Glomerular visceral epithelial cell (primary cell): ENCODE measurements around the gene TSPAN18.
"Not testable (repeated sequence)": the region's sequence is repeated elsewhere in the genome, so short reads cannot be mapped to it uniquely, and the experiment has no call there.

ENCODE experiments used
- DNase-seq: peaks from one replicate; pipeline ENCODE4 v3.0.0-alpha.2; 2016; ENCODE audit errors: extremely low spot score

The TSPAN18 gene

DNA sequence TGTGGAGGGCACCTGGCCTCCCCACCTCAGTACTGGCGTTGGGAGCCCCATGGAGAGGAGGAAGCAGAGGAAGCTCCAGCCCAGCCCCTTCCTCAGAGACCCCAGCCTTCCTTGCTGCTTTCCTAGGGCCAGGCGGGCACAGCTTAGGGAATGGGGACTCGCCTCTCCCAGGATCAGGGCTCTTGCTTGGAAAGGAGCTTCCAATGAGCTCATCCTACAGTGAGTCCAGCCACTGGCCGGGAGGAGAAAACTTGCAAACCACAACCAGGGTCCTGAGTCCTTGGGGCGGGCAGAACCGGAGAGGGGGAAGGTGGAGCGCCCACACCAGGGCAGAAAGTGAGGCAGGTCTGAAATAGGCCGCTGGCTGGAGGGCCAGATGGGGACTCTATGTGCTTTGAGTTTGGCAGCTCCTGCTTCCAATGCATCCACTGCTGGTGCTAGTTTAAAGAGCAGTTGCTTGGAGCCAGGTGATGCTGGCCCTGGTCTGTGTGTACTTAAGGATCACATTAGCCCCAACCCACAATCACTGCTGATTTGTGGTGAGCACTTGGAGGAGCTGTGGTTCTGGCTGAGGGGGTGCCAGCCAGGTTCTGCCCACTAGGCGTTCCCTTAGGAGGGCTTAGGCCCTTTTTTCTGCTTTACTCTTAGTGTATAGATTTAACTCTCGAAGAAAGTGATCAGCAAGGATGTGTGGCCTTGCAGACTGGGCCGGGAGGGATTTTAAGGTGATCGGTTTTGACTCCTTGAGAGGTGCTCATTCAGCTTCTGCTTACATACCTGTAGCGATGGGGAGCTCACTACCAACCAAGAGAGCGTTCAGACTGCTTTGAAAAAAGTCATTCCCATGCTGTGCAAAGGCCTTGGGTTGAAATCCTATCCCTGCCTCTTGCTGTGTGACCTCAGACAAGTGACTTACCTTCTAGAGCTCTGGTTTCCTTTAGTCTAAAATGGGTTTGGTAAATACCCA is 142.0 kb downstream of the TSPAN18 start:
- DNase-seq, result peak; percentile 35

DNA sequence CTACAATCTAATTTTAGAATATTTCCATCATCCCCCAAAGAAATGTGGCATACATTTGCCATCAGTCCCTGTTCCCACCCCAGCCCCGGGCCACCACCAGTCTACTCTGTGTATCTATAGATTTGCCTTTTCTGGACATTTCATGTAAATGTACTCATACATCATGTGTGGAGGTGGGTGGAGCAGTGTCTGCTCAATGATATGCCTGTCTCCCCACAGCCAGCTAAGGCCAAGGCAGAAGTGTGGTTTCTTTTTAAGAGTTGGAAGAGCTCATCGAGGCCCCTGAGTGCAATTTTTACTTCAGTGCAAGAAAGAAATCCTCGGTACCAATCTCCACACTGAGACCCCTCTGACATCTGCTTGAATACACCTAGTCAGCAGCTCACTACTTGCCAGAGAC is 143.4 kb downstream of the TSPAN18 start:
- DNase-seq, result no peak

DNA sequence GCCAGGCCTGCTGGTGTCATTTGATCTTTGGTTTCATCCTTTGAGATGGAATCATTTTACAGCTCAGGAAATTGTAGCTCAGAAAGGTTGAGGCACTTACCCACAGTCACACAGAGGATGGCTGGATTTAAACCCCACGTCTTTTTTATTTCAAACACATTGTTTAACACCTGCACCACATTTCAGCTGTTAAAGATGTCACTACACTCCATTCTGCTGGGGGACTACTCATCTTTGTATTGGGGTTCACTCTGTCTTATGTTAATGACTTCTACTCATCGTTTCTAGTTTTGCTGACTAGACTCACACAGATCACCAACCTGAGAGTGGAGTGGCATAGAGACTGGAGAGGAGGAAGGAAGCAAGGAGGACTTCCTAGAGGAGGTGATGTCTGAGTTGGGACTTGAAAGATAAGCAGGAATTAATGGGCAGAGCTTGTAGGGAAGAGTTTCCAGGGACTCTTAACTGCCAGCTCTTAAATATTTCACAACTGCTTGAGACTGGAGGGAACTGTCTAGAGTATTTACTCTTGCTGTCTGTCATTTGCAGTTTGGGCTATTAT is 143.9 kb downstream of the TSPAN18 start:
- DNase-seq, result no peak

DNA sequence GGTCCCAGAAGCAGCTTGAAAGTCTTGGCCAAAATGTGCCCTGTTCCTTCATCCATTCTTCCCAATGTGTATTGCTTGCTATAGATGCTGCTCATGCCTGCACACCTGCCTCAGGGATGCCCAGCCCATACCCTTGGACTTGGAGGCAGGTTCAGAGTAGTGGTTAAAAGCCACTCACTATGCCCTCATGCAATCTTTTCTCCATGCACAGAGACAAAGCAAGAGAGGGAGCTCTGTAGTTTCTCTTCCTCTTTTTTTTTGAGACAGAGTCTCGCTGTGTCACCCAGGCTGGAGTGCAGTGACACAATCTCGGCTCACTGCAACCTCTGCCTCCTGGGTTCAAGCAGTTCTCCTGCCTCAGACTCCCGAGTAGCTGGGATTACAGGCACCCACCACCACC is 144.9 kb downstream of the TSPAN18 start:
- not testable (repeated sequence) for DNase-seq

DNA sequence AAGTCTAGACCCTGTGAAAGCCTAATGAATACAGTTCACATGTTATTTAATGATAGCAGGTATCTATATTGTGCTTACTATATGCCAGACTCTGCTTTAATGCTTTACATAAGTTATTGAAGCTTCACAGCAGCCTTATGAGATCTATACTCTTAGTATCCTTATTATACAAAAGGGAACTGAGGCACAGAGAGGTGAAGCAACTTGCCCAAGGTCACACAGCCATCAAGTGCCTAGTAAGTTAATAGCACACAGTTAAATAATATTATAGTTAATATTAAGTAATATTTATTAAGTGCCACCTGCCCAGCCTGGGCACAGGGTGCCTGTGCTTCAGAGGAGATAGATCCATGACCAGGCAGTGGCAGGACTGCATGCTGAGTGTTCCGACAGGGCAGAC is 145.8 kb downstream of the TSPAN18 start:
- DNase-seq, result no peak

DNA sequence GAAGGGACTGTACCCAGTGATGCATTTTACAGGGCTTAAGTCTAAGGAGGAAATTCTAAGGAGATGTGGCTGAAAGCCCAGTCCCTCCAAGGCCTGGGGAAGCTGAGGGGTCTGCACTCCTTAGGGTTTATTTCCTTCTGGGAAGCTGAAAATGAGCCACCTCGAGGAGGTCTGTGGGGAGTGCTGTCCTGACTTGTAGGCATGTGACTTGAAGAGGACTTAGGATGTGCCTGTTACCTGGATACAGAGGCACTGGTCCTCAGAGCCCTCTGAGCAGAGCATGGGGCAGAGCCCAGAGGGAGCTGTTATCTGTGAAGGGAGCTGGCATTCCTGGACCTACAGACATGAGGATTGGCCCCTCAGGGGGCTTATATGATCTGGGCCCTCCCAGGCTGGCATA is 146.8 kb downstream of the TSPAN18 start:
- no peak for DNase-seq

DNA sequence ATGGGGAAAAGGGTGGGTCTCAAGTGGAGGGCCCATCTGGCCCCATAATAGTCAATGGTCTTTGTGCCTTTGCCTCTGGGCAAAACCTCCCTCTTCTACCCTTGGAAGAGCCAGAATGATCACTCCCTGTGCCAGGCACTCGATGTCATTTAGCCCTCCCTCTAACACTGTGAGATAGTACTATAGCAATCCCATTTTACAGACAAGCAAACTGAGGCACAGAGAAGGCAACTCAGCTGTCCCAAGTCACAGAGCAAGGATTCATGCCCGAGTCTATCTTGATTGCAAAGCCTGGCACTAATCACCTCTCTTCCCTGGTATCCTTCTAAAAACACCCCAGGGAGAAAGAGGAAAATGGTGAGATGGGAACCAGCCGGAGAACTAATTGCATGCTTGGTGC is 147.5 kb downstream of the TSPAN18 start:
- no peak for DNase-seq

DNA sequence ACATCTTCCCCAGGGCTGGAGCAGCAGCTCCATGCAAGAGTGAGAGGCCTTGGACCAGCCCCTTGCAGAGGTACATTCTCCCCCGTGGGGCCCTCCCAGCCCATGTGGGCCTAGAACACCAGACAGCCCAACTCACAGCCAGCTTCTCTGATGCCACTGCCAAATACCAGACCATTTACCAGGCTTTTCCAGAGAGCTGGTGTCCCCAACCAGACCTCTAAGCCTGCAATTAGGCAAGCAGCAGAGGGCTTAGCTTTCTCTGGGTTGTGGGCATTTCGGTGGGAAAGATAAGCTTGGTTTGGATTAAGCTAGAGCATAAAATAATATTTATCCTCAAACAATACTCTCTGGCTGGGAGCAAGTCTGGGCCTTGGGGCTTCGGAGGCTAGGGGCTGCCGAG is 148.3 kb downstream of the TSPAN18 start:
- DNase-seq, result no peak

DNA sequence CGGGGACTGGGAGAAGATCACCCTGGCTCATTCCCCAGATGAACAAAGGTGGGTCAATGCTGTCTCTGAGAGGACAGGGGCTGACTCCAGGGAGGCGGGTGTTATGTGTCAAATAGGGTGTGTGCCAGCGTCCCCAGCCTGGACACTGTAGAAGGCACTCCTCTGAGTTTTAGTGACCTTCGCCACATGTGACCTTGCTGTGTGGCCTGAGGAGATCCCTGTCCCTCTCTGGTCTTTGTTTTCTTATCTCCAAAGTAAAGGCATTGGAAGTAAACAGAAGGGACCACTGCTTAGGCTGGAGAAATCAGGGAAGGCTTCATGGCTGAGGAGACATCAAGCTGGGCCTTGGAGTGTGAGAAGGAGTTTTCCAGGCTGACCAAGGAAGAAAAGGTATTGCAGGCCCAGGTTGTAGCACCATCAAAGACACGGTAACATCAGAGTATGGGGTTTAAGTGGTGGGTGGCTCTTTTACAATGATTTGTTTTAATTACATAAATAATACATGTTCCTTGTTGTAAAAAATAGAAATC is 149.5 kb downstream of the TSPAN18 start:
- DNase-seq, result no peak

DNA sequence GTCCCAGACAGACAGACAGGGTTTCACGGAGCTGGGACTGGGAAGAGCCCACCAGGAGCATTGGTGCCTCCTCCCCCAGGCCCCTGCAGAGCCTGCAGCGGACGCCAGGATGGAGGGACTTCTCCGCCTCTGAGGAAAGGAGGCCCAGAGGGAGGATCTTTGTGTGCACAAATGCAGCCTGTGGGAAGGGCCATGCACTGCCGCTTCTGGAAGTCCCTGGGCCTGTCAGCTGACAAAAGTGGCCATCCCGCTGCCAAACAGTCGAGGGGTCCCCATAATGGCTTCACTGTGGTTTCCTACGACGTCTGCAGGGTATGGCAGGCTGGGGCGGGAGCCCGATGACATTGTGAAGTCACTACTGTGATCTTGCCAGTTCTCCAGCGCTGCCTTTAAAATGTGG is 150.1 kb downstream of the TSPAN18 start:
- DNase-seq, result no peak

DNA sequence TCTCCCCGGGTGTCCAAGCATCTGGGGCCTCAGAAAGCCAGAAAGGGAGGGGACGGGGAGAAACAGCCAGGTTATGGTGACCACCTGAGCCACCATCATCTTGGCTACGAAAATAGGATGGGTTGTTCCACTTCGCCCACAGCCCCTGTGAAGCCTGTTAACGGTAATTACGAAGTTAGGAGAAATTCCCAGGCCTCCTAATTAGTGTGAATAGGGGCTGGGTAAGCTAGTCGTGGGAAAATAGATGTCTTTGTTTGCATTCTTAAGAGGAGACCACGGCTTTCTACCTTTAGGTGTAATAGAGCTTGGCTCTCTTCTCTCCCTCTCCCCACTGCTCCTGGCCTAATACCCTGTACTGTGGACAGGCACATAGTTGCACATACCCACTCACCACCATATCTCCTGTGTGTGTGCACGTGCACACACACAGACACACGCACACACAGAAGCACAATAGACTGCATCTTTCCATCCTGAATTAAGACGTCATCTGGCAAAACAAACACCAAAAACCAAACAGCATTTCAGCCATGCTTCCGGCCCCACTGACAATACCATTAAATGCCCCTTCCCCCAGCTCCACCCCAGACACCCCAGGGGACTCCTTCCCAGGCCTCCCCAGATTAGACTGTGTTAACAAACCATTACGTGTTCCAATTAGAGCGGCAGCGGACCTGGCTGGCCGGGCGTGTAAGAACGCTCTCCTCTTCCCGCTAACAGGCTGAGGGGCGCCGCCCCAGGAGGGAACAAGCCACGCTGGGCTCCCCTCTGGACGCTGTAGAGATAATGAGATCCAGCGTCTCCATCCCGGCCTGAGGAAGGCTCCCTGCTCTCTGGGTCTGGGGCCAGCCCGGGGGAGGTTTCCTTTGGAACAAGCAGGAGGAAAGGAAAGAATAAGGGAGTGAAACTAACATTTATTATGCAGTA is 151.1 kb downstream of the TSPAN18 start:
- DNase-seq, result no peak

DNA sequence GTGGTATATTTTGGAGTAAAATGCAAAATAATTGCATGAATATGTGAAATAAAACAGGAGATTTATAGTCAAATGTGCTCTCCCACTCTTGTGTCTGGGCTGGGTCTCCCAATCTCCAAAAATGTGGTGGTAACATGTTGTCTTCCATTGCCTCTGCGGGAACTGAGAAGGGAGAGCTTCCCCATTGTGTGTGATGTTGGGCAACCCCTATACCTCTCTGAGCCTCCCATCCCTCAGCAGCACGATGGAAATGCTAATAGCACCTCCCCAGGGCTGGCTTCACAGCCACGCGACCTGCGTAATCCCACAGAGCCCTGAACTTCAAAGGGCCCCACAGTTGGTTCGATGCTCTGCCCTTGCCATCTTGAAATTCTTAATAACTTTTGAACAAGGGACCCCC is 151.9 kb downstream of the TSPAN18 start:
- DNase-seq, result no peak

DNA sequence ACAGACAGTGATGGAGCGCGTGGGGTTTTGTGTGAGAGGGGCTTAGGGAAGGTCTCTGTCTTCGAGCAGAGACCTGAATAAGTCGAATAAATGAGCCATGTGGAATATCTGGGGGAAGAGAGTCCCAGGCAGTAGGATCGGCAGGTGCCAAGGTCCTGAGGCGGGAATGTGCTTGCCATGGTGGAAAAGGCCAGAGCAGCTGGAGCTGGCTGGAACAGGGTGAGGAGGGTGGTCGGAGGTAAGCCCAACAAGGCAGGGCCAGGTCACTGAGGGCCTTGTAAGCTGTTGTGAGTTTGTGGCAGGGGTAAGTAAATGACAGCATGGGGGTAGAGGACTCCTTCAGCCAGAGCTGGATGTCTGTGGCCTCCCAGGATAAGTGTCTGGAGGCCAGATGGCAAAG is 152.7 kb downstream of the TSPAN18 start:
- DNase-seq, result no peak

DNA sequence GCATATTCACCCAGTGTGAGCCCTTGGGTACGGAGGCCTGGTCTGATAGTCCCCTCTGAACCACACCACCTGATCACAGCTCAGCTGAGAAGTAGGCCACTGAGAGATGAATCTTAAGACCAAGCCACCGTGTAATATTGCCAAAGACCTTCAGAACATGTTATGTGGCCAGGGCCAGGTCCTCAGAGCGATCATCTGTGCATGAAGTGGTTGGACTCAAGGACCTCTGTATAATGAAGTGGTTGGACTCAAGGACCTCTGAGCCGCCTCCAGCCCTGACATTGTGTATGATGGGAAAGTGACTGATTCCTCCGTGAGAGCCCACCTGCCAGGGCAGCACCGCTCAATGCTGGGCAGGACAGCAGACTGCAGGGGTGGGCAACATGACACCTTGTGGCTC is 153.7 kb downstream of the TSPAN18 start:
- no peak for DNase-seq

DNA sequence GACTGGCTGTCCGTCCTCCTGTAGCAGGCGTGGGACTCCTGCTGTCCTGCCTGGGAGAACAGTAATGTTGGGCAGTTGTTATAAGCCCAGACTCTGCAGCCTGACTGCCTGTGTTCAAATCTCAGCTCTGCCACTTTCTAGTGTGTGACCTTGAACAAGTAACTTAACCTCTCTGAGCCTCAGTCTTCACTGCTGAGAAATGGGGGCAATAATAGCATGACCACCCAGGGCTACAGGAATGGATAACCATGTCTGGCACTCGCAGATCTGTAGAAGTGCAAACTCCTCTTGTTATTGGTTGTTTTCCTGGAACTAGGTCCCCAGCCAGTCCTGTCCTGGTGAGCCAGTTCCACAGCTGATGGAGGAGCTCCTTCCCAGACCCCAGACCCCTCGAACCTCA is 154.2 kb downstream of the TSPAN18 start:
- DNase-seq, result no peak

DNA sequence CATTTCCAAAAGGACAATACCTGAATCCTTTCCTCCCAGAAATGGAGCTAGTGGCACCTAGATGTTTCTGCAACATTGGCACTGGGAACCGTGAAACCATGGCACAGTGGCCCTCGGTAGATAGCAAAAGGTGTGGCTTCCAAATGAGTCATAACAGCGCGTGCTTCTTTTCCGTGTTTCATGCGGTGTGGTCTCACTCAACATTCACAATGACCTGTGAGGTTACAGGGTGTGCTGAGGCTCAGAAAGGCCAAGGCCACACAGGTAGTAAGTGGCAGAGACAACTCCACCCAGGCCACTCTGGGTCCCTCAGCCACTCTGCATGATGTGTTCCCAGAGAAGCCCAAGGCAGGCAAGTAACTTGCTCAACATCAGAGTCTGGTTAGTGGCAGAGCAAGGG is 156.5 kb downstream of the TSPAN18 start:
- no peak for DNase-seq

DNA sequence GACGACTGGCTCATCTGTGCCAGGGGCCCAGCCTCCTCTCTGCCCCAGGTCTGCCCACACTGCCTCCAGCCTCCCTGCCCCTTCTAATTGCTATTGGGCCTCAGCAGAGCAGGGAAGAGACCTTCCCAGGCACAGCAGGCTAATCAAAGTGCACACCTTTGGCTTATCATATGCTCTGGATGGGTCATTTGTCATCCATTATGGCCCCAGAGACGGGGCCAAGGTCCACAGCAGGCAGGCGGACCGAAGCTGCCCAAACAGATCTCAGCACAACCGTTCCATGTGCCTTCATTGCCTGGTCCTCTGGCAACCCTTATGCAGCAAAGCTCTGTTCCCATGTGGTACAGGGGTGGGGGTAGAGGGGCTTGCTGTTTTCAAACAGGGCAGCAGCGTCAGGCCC is 157.3 kb downstream of the TSPAN18 start:
- no peak for DNase-seq

DNA sequence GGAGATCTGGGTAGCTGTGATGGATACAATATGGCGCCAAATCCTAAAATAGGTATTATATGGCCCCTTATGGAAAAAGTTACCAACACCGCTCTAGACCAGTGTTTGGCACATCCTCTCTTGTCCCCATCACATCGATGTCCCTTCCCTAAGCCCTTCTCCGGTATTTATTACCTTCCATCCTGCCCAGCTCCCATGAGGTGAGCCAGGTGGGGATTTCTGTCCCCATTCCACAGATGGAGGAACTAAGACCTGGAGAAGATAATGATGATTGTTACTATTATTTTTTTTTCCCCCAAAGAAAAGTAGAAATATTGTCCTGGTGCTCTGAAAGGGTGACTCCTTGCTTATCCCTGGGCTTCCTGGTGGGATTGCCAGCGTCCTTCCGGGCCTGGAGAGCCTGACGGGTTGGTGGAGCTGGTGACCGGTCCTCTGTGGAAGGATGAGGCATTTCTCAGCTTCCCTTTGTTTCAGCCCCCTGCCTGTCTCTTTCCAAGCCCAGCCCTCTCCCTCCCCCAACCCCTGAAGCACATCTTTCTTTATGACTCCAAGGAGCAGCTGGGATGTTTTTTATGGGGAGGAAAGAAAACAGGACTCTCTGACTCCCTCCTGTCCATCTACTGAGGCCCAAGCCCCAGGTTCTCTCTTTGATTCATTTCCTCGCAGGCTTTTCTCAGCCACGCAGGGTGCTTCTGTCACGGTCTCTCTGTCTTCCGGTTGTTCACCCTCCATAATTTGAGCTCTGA is 158.5 kb downstream of the TSPAN18 start:
- DNase-seq, result no peak

DNA sequence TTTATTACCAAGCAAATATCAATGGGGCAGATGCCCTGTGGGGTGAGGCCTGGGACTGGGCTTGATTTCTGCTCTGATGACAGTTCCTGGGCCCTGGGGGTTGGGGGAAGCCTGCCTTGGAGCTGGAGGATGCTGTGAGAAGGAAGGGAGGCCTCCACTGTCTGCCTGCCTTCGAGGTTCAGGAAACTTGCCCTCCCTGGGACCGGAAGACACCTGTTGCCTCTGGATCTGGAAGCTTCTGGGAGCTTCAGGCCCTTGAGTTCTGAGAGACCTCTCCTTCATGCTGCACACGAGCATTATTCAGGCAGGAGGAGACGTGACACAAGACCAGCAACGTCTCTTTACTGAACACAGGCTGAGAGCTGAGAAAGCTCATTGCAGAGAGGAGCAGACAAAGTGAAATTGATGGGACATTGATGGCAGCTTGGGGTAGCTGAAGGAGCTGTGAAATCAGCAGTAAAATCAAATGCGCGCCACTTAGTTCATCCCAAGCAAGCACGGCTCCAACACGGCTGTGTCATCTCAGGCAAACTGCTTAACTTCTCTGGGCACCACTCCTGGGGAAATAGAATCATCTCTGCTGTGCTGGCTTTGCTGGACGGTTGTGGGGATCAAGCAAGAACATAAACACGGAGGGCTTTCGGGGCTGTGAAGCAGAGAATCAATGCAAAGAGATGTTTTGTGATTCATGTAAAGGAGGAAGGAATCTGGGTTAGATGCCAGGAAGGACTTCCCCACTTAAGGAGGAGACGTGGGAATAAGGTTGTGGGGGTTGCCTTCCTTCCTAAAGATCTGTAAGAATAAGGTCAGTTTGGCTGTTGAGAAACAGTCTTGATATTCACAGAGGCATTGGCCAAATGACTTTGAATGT is 159.4 kb downstream of the TSPAN18 start:
- DNase-seq, result no peak

DNA sequence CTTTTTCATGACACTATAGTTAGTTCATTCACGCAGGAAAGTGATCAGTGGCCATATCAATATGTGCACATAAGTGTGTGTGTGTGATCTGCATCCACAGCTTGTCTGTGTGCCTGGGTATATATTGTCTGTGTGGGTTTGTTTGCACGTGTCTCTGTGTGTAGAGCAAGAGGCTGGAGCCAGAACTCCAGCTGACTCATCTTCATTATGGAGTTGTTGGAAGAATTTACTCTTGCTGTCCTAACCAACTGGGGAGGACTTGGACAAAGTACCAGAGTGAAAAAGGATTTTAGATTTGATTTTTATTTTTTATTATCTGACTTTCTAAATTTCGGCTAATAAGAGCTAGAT is 160.0 kb downstream of the TSPAN18 start:
- DNase-seq, result peak; percentile 49

DNA sequence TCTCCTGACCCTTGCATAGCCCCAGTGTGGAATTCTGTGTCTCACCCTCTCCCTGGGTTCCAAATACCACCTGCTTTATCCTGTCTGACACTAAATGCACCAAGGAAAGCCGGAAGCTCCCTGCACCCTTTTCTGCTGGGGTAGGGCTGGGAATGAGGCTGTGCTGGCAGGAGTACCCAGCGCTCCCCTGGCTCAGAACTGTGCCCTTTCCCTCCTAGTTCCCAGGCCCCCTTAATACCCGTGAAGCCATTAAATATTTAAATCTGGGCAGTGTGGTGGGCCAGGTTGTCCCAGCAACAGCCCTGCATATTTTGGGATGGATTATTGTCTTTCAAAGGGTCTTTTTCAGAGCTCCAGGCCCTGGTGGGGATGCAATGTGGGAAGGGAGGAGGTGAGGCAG is 160.9 kb downstream of the TSPAN18 start:
- no peak for DNase-seq
